NCI-H774 (cell line): ENCODE results near the gene TMPRSS11A.

Experiments
- DNase-seq: peaks from one replicate; lab custom pipeline; 2025; lab: John Stamatoyannopoulos, UW

TMPRSS11A gene

GRCh38 chr4:67963356-67963755, at the start of gene TMPRSS11A:
Gene TMPRSS11A, minus strand, starts transcription at chr4:67963493. Its CDS starts 100 bp downstream, at chr4:67963393.
- DNase-seq = no peak

GRCh38 chr4:68011684-68012083, 48.4 kb upstream of the TMPRSS11A start:
- DNase-seq = no peak

GRCh38 chr4:68002906-68003305, 39.6 kb upstream of the TMPRSS11A start:
- no peak for DNase-seq

- no peak for DNase-seq
These were observed 32.8 kb upstream of the TMPRSS11A start for GRCh38 chr4:67996127-67996526.

- no peak for DNase-seq
These were observed 25.7 kb upstream of the TMPRSS11A start for GRCh38 chr4:67988991-67989390.

GRCh38 chr4:67983333-67983732, 20.0 kb upstream of the TMPRSS11A start:
- no peak for DNase-seq

GRCh38 chr4:67980512-67980911, 17.2 kb upstream of the TMPRSS11A start:
- DNase-seq = no peak

- DNase-seq = no peak
These were observed 10.3 kb upstream of the TMPRSS11A start for GRCh38 chr4:67973608-67974007.

GRCh38 chr4:67954890-67955289, 8.4 kb downstream of the TMPRSS11A start:
- DNase-seq = no peak

- no peak for DNase-seq
These were observed 22.2 kb downstream of the TMPRSS11A start for GRCh38 chr4:67941074-67941473.

GRCh38 chr4:67940506-67940905, 22.8 kb downstream of the TMPRSS11A start:
- no peak for DNase-seq

- DNase-seq = no peak
These were observed 24.1 kb downstream of the TMPRSS11A start for GRCh38 chr4:67939195-67939594.

GRCh38 chr4:67935888-67936287, 27.4 kb downstream of the TMPRSS11A start:
- no peak for DNase-seq

GRCh38 chr4:67934628-67935027, 28.7 kb downstream of the TMPRSS11A start:
- DNase-seq = peak; percentile 38

GRCh38 chr4:67933755-67934154, 29.5 kb downstream of the TMPRSS11A start:
- no peak for DNase-seq

GRCh38 chr4:67933038-67933437, 30.3 kb downstream of the TMPRSS11A start:
- no peak for DNase-seq

GRCh38 chr4:67931256-67931655, 32.0 kb downstream of the TMPRSS11A start:
- DNase-seq = no peak

GRCh38 chr4:67929426-67929825, 33.9 kb downstream of the TMPRSS11A start:
- DNase-seq = no peak

- DNase-seq = no peak
These were observed 34.7 kb downstream of the TMPRSS11A start for GRCh38 chr4:67928546-67928945.

GRCh38 chr4:67927251-67927650, 36.0 kb downstream of the TMPRSS11A start:
- DNase-seq = no peak

- no peak for DNase-seq
These were observed 36.8 kb downstream of the TMPRSS11A start for GRCh38 chr4:67926485-67926884.

GRCh38 chr4:67922697-67923096, 40.6 kb downstream of the TMPRSS11A start:
- DNase-seq = no peak

GRCh38 chr4:67918428-67918827, 44.9 kb downstream of the TMPRSS11A start:
- no peak for DNase-seq

GRCh38 chr4:67915400-67915966, 47.8 kb downstream of the TMPRSS11A start:
- no peak for DNase-seq

- no peak for DNase-seq
These were observed 51.2 kb downstream of the TMPRSS11A start for GRCh38 chr4:67912080-67912479.
